HTR-8/SVneo (cell line): ENCODE measurements around the gene PRR36.
"Not testable (repeated sequence)": the region's sequence is repeated elsewhere in the genome, so short reads cannot be mapped to it uniquely, and the experiment has no call there.

Experiments used
- DNase-seq: peaks from one replicate; pipeline ENCODE4 v3.0.0; 2011; ENCODE audit warnings: low spot score, mixed read lengths; ENCODE audit not compliant: insufficient read length
- FAIRE-seq: peaks from 2 replicates; lab custom pipeline; 2011; peaks lifted over from hg19 to GRCh38; lab: Jason Lieb, UNC

Gene PRR36

GRCh38 chr19:7874076-7874896 is at the start of gene PRR36:
Gene PRR36, minus strand, starts transcription at chr19:7874390. Its CDS starts 701 bp downstream, at chr19:7873689.
- FAIRE-seq (peak; percentile 69), DNase-seq (peak; percentile 80)

GRCh38 chr19:7923295-7924191 is 49.4 kb upstream of the PRR36 start:
- DNase-seq (no peak), FAIRE-seq (no peak)

DNA sequence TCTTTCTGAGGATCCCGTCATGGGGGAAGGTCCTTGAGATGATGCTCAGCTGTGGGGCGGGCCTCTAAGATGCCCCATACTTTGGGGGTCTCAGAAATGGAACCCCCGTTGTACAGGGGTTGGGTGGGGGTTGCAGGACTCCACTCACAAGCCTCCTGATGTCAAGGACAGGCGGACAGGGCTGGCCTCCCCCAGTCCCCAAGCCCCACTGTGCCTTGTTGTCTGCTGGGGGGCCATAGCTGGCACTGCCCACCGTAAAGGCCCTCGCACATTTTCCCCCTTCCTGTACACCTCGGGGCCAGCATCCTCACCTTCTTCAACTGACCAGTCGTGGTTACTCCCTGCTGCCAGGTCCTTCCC is 48.6 kb upstream of the PRR36 start:
- no peak for FAIRE-seq
- DNase-seq: no peak

DNA sequence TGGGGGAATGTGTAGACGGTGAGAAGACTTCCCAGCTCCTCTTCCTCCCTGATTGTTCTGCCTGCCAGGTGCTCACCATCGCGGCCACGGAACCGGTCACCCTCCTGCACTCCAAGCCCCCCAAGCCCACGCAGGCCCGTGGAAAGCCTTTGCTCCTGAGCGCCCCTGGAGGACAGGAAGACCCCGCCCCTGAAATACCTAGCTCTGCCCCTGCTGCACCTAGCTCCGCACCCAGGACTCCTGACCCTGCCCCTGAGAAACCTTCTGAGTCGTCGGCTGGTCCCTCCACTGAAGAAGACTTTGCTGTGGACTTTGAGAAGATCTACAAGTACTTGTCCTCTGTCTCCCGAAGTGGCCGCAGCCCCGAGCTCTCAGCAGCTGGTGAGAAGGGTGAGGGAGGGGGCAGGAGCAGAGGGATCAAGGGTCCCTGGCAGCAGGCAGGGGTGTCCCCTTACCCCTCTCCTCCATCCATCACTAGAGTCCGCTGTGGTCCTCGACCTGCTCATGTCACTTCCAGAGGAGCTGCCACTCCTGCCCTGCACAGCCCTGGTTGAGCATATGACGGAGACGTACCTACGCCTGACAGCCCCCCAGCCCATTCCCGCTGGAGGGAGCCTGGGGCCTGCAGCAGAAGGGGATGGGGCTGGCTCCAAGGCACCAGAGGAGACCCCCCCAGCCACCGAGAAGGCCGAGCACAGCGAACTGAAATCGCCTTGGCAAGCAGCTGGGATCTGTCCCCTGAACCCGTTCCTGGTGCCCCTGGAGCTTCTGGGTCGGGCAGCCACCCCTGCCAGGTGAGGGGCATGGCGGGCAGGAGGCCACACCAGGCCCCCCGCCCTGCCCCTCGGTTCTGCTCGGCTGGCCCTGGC is 48.0 kb upstream of the PRR36 start:
- DNase-seq (no peak), FAIRE-seq (no peak)

- DNase-seq (no peak), FAIRE-seq (no peak)
Measured at GRCh38 chr19:7921302-7921966, 47.2 kb upstream of the PRR36 start.

GRCh38 chr19:7920519-7921301 is 46.5 kb upstream of the PRR36 start:
- peak; percentile 80 for DNase-seq
- peak; percentile 96 for FAIRE-seq

DNA sequence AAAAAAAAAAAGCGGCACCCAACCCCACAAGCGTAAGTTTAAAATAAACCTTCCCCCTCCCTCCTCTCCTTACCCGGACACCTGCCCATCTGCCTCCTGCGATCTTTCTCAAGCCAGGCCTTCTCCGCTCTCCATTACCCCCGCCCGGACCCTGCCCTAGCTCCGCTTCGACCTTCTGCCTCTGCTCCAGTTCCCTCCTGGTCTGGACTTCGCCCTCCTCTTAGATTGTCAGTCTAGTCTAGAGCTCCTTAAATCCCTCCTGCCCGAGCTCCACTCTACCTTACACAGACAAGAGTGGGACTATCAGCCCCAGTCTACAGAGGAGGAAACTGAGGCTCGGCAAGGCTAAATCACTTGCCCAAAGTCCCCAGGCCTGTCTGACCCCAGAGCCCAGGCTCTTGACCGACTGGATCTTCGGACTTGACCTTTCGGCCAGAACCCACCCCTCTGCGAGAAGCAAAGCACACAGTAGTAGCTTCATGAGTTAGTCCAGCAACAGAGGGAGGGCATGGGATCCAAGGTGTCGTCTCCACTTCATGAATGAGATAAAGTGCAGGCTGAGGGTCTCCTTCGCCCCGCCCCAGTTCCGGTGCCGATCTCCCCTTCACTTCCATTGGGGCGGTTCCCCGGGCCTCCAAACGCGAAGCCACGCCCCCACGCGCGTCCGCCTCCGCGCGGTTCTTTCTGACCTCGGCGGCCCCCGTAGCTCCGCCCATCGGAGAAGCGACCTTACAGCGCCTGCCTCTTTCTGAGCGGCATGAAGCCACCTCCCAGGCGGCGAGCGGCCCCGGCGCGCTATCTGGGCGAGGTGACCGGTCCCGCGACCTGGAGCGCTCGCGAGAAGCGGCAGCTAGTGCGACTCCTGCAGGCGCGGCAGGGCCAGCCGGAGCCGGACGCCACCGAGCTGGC is 45.7 kb upstream of the PRR36 start, which contains the start of gene SNAPC2:
SNAPC2 (plus strand) TSS at position 729 of the 909 bp plus-strand sequence; CDS start at position 758, 29 bp downstream.
- DNase-seq (peak; percentile 90), FAIRE-seq (no peak)

- FAIRE-seq (no peak), DNase-seq (no peak)
Measured at GRCh38 chr19:7918615-7919421, 44.6 kb upstream of the PRR36 start.

DNA sequence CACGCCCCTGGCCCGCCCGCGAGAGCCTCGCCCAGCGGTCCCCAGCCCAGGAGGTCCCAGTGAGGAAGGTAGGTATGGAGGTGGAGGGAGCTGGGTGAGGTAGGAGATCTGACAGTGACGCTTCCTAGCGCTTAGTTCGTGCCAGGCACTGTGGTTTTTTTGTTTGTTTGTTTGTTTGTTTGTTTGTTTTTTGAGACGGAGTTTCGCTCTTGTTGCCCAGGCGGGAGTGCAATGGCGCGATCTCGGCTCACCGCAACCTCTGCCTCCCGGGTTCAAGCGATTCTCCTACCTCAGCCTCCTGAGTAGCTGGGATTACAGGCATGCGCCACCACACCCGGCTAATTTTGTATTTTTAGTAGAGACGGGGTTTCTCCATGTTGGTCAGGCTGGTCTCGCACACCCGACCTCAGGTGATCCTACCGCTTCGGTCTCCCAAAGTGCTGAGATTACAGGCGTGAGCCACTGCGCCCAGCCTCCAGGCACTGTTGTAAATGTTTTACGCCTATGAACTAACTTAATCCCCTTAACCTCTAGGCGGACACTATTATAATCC is 43.9 kb upstream of the PRR36 start:
- DNase-seq, FAIRE-seq: not testable (repeated sequence)

GRCh38 chr19:7917267-7918061 is 43.3 kb upstream of the PRR36 start:
- FAIRE-seq (peak; percentile 51), DNase-seq (no peak)

DNA sequence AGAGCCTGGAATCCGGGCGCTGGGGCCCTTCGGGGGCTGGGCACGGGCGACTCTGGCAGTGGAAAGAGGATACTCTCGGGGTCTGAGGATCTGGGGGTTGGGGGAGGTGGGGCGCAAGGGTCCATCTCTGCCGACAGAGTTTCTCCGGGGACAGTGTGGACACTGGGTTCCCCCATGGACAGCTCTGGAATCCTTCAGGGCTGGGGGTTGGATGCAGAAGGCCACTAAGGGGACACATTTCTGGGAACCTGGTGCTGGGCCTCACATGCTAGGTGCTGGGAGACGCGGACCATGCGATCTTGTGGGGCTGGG is 42.7 kb upstream of the PRR36 start:
- FAIRE-seq (no peak), DNase-seq (no peak)

DNA sequence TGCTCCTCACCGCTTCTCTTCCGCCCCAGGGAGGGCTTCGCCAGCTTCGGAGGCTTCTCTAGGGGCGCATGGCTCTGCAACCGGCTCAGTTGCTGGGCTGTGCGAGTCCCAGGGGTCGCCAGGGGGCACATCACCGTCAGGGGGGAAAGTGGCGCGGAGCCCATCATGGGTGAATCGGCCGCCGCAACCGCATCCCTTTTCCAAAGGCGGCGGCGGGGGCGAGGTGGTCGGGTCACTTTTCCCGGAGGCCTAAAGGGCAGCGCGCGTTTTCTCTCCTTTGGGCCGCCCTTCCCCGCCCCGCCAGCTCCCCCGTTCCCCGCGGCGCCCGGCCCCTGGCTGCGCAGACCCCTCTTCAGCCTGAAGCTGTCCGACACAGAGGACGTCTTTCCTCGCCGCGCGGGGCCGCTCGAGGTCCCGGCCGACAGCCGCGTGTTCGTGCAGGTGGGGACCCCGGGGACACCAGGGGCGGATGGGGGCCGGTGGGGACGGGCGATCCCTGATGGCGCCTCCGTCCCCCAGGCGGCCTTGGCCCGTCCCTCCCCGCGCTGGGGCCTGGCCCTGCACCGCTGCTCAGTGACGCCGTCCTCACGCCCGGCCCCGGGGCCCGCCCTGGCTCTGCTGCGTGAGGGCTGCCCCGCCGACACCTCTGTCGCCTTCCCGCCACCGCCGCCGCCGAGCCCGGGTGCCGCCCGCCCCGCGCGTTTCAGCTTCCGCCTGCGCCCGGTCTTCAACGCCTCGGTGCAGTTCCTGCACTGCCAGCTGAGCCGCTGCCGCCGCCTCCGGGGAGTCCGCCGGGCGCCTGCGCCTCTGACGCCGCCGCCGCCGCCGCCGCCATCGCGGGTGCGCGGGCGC is 42.1 kb upstream of the PRR36 start:
- FAIRE-seq (no peak), DNase-seq (no peak)

DNA sequence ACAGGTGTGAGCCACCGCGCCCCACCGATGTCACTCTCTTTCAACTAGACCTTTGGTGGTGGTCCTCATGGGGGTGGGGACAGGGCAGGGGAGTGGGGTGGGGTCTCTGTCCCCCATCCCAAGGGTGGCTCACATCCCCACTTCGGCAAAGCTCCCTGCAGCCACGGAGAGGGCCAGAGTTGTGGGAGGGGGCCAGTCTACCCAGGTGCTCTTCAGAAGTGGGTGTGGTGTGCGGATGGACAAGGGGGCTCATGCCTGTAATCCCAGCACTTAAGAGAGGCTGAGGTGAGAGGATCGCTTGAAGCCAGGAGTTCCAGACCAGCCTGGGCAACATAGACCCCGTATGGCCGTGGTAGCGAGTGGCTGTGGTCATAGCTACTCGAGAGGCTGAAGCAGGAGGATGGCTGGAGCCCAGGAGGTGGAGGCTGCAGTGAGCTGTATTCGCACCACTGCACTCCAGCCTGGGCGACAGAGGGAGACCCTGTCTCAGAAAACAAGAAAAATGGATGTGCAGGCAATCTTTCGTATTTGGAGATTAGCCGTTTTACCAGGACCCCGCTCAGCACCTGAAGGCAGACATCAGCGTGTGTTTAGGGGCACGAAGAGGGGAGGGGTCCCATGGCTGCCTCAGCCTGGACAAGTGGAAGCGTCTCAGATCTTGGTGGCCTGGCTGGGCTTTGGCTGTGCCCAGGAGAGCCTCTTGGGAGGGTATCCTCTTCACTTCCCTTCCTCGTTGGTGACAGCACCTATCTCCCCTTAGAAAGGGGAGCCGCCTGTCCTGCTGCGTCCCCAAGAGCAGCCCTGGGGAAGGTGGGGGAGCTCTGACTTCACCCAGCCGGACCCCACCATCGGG is 41.3 kb upstream of the PRR36 start:
- DNase-seq (no peak), FAIRE-seq (no peak)

DNA sequence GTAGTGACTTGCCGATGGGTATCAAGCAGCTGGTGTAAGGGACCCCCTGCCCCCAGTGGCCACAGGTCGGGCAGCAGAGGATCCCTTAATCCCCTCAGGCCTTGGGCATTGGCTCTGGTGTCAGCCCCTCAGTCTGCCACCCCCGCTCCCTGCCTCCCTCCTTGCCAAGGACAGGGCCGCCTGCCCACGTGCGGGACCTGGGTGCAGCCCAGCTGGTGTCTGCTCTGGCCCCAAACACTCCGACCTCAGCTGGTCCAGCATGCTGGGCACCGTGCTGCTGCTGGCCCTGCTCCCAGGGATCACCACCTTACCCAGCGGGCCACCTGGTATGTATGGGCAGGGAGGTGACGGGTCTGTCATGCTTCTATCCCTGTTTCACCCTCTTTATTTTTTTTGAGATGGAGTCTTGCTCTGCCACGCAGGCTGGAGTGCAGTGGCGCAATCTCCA is 40.4 kb upstream of the PRR36 start, which contains the start of gene TGFBR3L:
TGFBR3L (plus strand) TSS at position 233 of the 448 bp plus-strand sequence.
- FAIRE-seq: no peak
- no peak for DNase-seq
